Vagina (tissue), 2 donors: ENCODE results near the gene EFCAB6.

ENCODE experiments used
- POLR2A ChIP-seq, 2 donors: fragments of 450-650 bp; IDR thresholded peaks; one replicate each; pipeline ENCODE4 v1.6.1; 2017; ENCODE audit warnings: antibody characterized with exemption in 2 of 2, mild to moderate bottlenecking in 2 of 2, moderate library complexity in 2 of 2
- TF ChIP-seq, protein P1 (sequence below), 3 experiments: fragments of 450-650 bp in 2 of 3; fragments of 200-600 bp in 1 of 3; sonication (generic) in 1 of 3; IDR thresholded peaks; one replicate each; pipeline ENCODE4 v1.5.1; 2017 to 2019; ENCODE audit warnings: antibody characterized with exemption in 3 of 3, mild to moderate bottlenecking in 2 of 3, moderate library complexity in 2 of 3

DNA sequence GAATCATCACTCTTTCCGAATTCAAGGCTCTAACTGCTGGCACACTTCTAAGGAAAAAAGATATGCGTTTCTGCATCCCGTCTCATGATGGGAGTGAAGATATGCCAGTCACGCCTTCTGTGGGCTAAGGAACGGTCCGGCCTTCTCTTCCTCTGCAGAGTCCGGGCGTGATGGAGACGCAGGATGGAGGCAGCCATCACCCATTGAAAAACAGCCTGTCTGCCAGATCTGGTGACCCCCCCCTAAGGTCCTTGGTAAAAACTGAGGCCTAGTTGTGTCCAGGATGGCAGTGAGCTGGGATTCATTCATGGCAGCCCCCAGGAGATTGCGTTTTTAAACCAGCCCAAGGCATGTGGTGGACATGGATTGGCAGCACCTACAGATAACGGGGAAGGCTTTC is 6.9 kb upstream of the EFCAB6 start:
- TF ChIP-seq, protein P1, sequence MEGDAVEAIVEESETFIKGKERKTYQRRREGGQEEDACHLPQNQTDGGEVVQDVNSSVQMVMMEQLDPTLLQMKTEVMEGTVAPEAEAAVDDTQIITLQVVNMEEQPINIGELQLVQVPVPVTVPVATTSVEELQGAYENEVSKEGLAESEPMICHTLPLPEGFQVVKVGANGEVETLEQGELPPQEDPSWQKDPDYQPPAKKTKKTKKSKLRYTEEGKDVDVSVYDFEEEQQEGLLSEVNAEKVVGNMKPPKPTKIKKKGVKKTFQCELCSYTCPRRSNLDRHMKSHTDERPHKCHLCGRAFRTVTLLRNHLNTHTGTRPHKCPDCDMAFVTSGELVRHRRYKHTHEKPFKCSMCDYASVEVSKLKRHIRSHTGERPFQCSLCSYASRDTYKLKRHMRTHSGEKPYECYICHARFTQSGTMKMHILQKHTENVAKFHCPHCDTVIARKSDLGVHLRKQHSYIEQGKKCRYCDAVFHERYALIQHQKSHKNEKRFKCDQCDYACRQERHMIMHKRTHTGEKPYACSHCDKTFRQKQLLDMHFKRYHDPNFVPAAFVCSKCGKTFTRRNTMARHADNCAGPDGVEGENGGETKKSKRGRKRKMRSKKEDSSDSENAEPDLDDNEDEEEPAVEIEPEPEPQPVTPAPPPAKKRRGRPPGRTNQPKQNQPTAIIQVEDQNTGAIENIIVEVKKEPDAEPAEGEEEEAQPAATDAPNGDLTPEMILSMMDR (IDR thresholded peaks at IDR 0.05): no peak
- no peak for TF ChIP-seq POLR2A (IDR thresholded peaks at IDR 0.05)
